SKM-1 (cell line): ENCODE results near the gene FABP3.
A peak's percentile ranks its signal among the peaks of the same experiment; 100 is the strongest.
"Not testable (repeated sequence)": the region's sequence is repeated elsewhere in the genome, so short reads cannot be mapped to it uniquely, and the experiment has no call there.

Experiments
- DNase-seq: peaks from one replicate; lab custom pipeline; 2025; ENCODE audit not compliant: unreplicated experiment; lab: John Stamatoyannopoulos, UW

The FABP3 gene

GRCh38 chr1:31399976-31400375 lies 27.1 kb upstream of the FABP3 start:
- DNase-seq, result no peak

GRCh38 chr1:31398246-31398645 lies 25.4 kb upstream of the FABP3 start:
- DNase-seq, result no peak

- DNase-seq, result peak; percentile 34
These were observed 24.7 kb upstream of the FABP3 start for GRCh38 chr1:31397360-31398095.

GRCh38 chr1:31396633-31397351 lies 23.9 kb upstream of the FABP3 start:
- DNase-seq, result peak; percentile 92

GRCh38 chr1:31394584-31395193 lies 21.8 kb upstream of the FABP3 start:
- DNase-seq, result peak; percentile 71

GRCh38 chr1:31393463-31393862 lies 20.6 kb upstream of the FABP3 start:
- DNase-seq, result no peak

GRCh38 chr1:31390071-31390470 lies 17.2 kb upstream of the FABP3 start:
- DNase-seq, result no peak

- no peak for DNase-seq
These were observed 16.7 kb upstream of the FABP3 start for GRCh38 chr1:31389616-31390015.

- DNase-seq, result no peak
These were observed 14.7 kb upstream of the FABP3 start for GRCh38 chr1:31387612-31388011.

GRCh38 chr1:31386576-31387243 lies 13.8 kb upstream of the FABP3 start:
- not testable (repeated sequence) for DNase-seq

GRCh38 chr1:31383967-31384366 lies 11.1 kb upstream of the FABP3 start:
- DNase-seq, result no peak

GRCh38 chr1:31382379-31382989 lies 9.6 kb upstream of the FABP3 start:
- no peak for DNase-seq

- no peak for DNase-seq
These were observed 8.8 kb upstream of the FABP3 start for GRCh38 chr1:31381394-31382294.

- no peak for DNase-seq
These were observed 7.3 kb upstream of the FABP3 start for GRCh38 chr1:31380181-31380580.

- no peak for DNase-seq
These were observed 5.1 kb upstream of the FABP3 start for GRCh38 chr1:31378001-31378400.

- DNase-seq, result no peak
These were observed 4.5 kb upstream of the FABP3 start for GRCh38 chr1:31377364-31377863.

- DNase-seq, result no peak
These were observed 3.7 kb upstream of the FABP3 start for GRCh38 chr1:31376375-31377134.

GRCh38 chr1:31374511-31375196 lies 1.8 kb upstream of the FABP3 start:
- no peak for DNase-seq
